H1 (cell line): ENCODE results near the gene IFI30. TPM values are rescaled to one million over a fixed set of nuclear protein-coding genes. Genes with fewer than 3 reads are reported as not detected.

Source experiments
- CTCF ChIA-PET: fragments of 300-600 bp; sonication (Branson Sonifier 250); formaldehyde crosslinking; loops from one replicate; lab custom pipeline; 2021; ENCODE audit not compliant: partially characterized antibody; lab: Charles Lee
- POLR2A ChIA-PET: fragments of 300-600 bp; sonication (Branson Sonifier 250); formaldehyde crosslinking; loops from one replicate; lab custom pipeline; 2021; ENCODE audit warnings: inconsistent platforms; ENCODE audit not compliant: partially characterized antibody; lab: Charles Lee
- DNase-seq, 2 experiments: peaks; one replicate each; pipeline versions ENCODE4 v3.0.0 to v3.0.0-alpha.2; 2010 to 2022; ENCODE audit warnings: low spot score in 2 of 2, low read depth in 1 of 2, mixed read lengths in 1 of 2
- FAIRE-seq: peaks from 2 replicates; lab custom pipeline; 2011; peaks lifted over from hg19 to GRCh38; lab: Jason Lieb, UNC
- H2AFZ ChIP-seq: 2 replicates; pipeline ENCODE4 v1.8.1; 2012; ENCODE audit warnings: low read length, inconsistent platforms
- H2AK5ac ChIP-seq: 2 replicates; pipeline ENCODE4 v1.6.1; 2013; ENCODE audit warnings: low read depth, low read length
- H2BK120ac ChIP-seq: replicated peaks from 2 replicates; pipeline ENCODE3; 2013; ENCODE audit warnings: low read depth, low read length, inconsistent platforms
- H2BK12ac ChIP-seq: 2 replicates; pipeline ENCODE4 v1.6.1; 2013; ENCODE audit warnings: low read depth, low read length
- H2BK15ac ChIP-seq: 2 replicates; pipeline ENCODE4 v1.6.1; 2013; ENCODE audit warnings: low read length
- H2BK20ac ChIP-seq: 2 replicates; pipeline ENCODE4 v1.6.1; 2013; ENCODE audit warnings: low read length
- H2BK5ac ChIP-seq: 2 replicates; pipeline ENCODE4 v1.6.1; 2013; ENCODE audit warnings: low read depth, low read length
- H3K14ac ChIP-seq: 2 replicates; pipeline ENCODE4 v1.6.1; 2013; ENCODE audit warnings: inconsistent platforms; ENCODE audit not compliant: insufficient read length
- H3K18ac ChIP-seq: 2 replicates; pipeline ENCODE4 v1.6.1; 2013; ENCODE audit warnings: low read length; ENCODE audit errors: extremely low read depth
- H3K23ac ChIP-seq: 2 replicates; pipeline ENCODE4 v1.6.1; 2013; ENCODE audit warnings: inconsistent platforms; ENCODE audit not compliant: insufficient read length
- H3K23me2 ChIP-seq: 2 replicates; pipeline ENCODE4 v1.6.1; 2013; ENCODE audit warnings: low read depth, low read length
- H3K27ac ChIP-seq: 2 replicates; pipeline ENCODE4 v1.6.1; 2011; ENCODE audit warnings: low read depth, low read length, inconsistent platforms
- H3K27me3 ChIP-seq, 4 experiments: replicated peaks in 1 of 4; 1 replicate in 1 of 4; 2 replicates in 3 of 4; pipeline versions ENCODE4 v1.6.1 to v1.8.1; 2011 to 2013; ENCODE audit warnings: low read length in 3 of 4, mild to moderate bottlenecking in 3 of 4, inconsistent platforms in 2 of 4, mixed read lengths in 2 of 4, moderate library complexity in 1 of 4; ENCODE audit not compliant: control insufficient read depth in 3 of 4, insufficient read depth in 3 of 4; ENCODE audit errors: extremely low read depth in 1 of 4
- H3K36me3 ChIP-seq, 4 experiments: 2 replicates each; pipeline versions ENCODE4 v1.6.1 to v1.8.1; 2011 to 2013; ENCODE audit warnings: mild to moderate bottlenecking in 4 of 4, low read length in 3 of 4, moderate library complexity in 2 of 4, control low read depth in 1 of 4, inconsistent platforms in 1 of 4; ENCODE audit not compliant: insufficient read depth in 4 of 4, control insufficient read depth in 2 of 4
- H3K4ac ChIP-seq: replicated peaks from 2 replicates; pipeline ENCODE3; 2013; ENCODE audit warnings: low read length, low read depth, mixed read lengths, inconsistent platforms; ENCODE audit not compliant: insufficient read length
- H3K4me1 ChIP-seq, 4 experiments: replicated peaks in 1 of 4; 1 replicate in 1 of 4; 2 replicates in 3 of 4; pipeline versions ENCODE4 v1.6.1 to v1.8.1; 2011 to 2013; ENCODE audit warnings: low read length in 3 of 4, inconsistent platforms in 2 of 4, mixed read lengths in 1 of 4; ENCODE audit not compliant: insufficient read depth in 4 of 4, control insufficient read depth in 3 of 4
- H3K4me2 ChIP-seq, 2 experiments: 2 replicates each; pipeline versions ENCODE4 v1.6.1 to v1.8.1; 2011 to 2013; ENCODE audit warnings: low read depth in 2 of 2, low read length in 2 of 2, control low read depth in 1 of 2, inconsistent platforms in 1 of 2, mild to moderate bottlenecking in 1 of 2; ENCODE audit not compliant: insufficient read depth in 1 of 2
- H3K4me3 ChIP-seq, 4 experiments: fragments of 200-600, 300-600 bp in 1 of 4; sonication (generic), shearing (Covaris generic), sonication (Bioruptor Twin) in 1 of 4; 2 replicates each; pipeline versions ENCODE4 v1.5.1 to v1.8.1; 2011 to 2016; ENCODE audit warnings: low read length in 4 of 4, low read depth in 3 of 4, control low read depth in 2 of 4, inconsistent platforms in 2 of 4, mild to moderate bottlenecking in 2 of 4, mixed read lengths in 1 of 4, moderate library complexity in 1 of 4; ENCODE audit not compliant: insufficient read depth in 2 of 4; ENCODE audit errors: extremely low read depth in 1 of 4
- H3K56ac ChIP-seq: replicated peaks from 2 replicates; pipeline ENCODE3; 2013; ENCODE audit warnings: low read depth, mild to moderate bottlenecking, mixed read lengths, low read length, inconsistent platforms; ENCODE audit not compliant: insufficient read length
- H3K79me1 ChIP-seq: 2 replicates; pipeline ENCODE4 v1.6.1; 2013; ENCODE audit warnings: low read depth, low read length, control low read depth
- H3K79me2 ChIP-seq, 2 experiments: 2 replicates each; pipeline versions ENCODE4 v1.6.1 to v1.8.1; 2012 to 2013; ENCODE audit warnings: low read length in 2 of 2, mild to moderate bottlenecking in 2 of 2, inconsistent platforms in 1 of 2; ENCODE audit not compliant: insufficient read depth in 2 of 2, control insufficient read depth in 1 of 2
- H3K9ac ChIP-seq, 4 experiments: replicated peaks in 1 of 4; 1 replicate in 1 of 4; 2 replicates in 3 of 4; pipeline versions ENCODE4 v1.6.1 to v1.8.1; 2011 to 2013; ENCODE audit warnings: low read depth in 3 of 4, low read length in 3 of 4, control low read depth in 2 of 4, mild to moderate bottlenecking in 2 of 4, moderate library complexity in 2 of 4, inconsistent platforms in 1 of 4; ENCODE audit errors: extremely low read depth in 1 of 4
- H3K9me3 ChIP-seq, 2 experiments: 2 replicates each; pipeline versions ENCODE4 v1.6.1 to v1.8.1; 2012 to 2013; ENCODE audit warnings: mild to moderate bottlenecking in 2 of 2, moderate library complexity in 2 of 2, control low read depth in 1 of 2, inconsistent platforms in 1 of 2, low read depth in 1 of 2, low read length in 1 of 2, mixed read lengths in 1 of 2; ENCODE audit not compliant: insufficient read depth in 2 of 2
- H4K20me1 ChIP-seq, 2 experiments: replicated peaks in 1 of 2; 2 replicates each; pipeline versions ENCODE3 to v1.8.1; 2011 to 2013; ENCODE audit warnings: inconsistent platforms in 2 of 2, low read length in 2 of 2, mild to moderate bottlenecking in 1 of 2; ENCODE audit not compliant: insufficient read depth in 2 of 2, control insufficient read depth in 1 of 2
- H4K5ac ChIP-seq: 2 replicates; pipeline ENCODE4 v1.6.1; 2013; ENCODE audit warnings: low read length, low read depth, mixed read lengths, inconsistent platforms; ENCODE audit not compliant: insufficient read length
- H4K8ac ChIP-seq: 2 replicates; pipeline ENCODE4 v1.8.0; 2013; ENCODE audit warnings: mild to moderate bottlenecking, moderate library complexity, low read length, inconsistent platforms; ENCODE audit not compliant: insufficient read depth; ENCODE audit errors: extremely low read depth
- H4K91ac ChIP-seq: replicated peaks from 2 replicates; pipeline ENCODE3; 2013; ENCODE audit warnings: low read length, mixed read lengths, inconsistent platforms; ENCODE audit not compliant: insufficient read length
- ASH2L ChIP-seq: fragments of 200-600, 300-600 bp; sonication (generic); IDR thresholded peaks from one replicate; pipeline ENCODE4 v1.7.1; 2017; ENCODE audit warnings: low read length
- FOSL1 ChIP-seq: IDR thresholded peaks from 2 replicates; pipeline ENCODE4 v1.6.1; 2011; ENCODE audit warnings: mild to moderate bottlenecking, low read depth, low read length, moderate library complexity; ENCODE audit not compliant: insufficient read depth
- GABPA ChIP-seq: IDR thresholded peaks from 2 replicates; pipeline ENCODE4 v1.6.1; 2011; ENCODE audit warnings: mild to moderate bottlenecking, low read length, moderate library complexity, borderline replicate concordance; ENCODE audit not compliant: insufficient read depth
- KDM1A ChIP-seq: fragments of 200-600, 300-600 bp; sonication (generic); IDR thresholded peaks from 2 replicates; pipeline ENCODE4 v1.7.1; 2016; ENCODE audit warnings: mild to moderate bottlenecking, low read length, borderline replicate concordance
- SIN3A ChIP-seq, 2 experiments: IDR thresholded peaks in 1 of 2; conservative IDR thresholded peaks in 1 of 2; 2 replicates each; pipeline ENCODE4 v1.6.1; 2011 to 2012; ENCODE audit warnings: low read length in 2 of 2, improper control_type of control experiment in 1 of 2, low read depth in 1 of 2, mild to moderate bottlenecking in 1 of 2
- SUZ12 ChIP-seq: fragments of 200-600 bp; sonication (generic); IDR thresholded peaks from 2 replicates; pipeline ENCODE4 v1.6.1; 2012; ENCODE audit warnings: mild to moderate bottlenecking, inconsistent platforms, low read length, moderate library complexity, mixed read lengths
- TCF12 ChIP-seq: IDR thresholded peaks from 2 replicates; pipeline ENCODE4 v1.6.1; 2011; ENCODE audit warnings: low read depth, mild to moderate bottlenecking, low read length
- WGBS, 2 experiments: shearing (Covaris generic) in 1 of 2; methylation state at CpG; one replicate each; pipeline versions ENCODE4 v1.1.6 to v1.1.7; 2013 to 2015; ENCODE audit warnings: low lambda C conversion rate in 2 of 2, mixed read lengths in 2 of 2, inconsistent platforms in 1 of 2, low coverage in 1 of 2, missing lambda C conversion rate in 1 of 2; ENCODE audit not compliant: insufficient replicate concordance in 2 of 2, insufficient coverage in 1 of 2, insufficient read length in 1 of 2; ENCODE audit errors: extremely low coverage in 1 of 2, missing lambda C conversion rate in 1 of 2; 5-methylcytosine and 5-hydroxymethylcytosine counted together
- polyA plus RNA-seq, 7 experiments: library from polyadenylated mRNA; depleted of rRNA in 3 of 7; stranded (reverse) in 5 of 7; unstranded in 2 of 7; fragments of >200 nt in 5 of 7; fragments of 200-250 nt in 2 of 7; gene quantifications; 1 replicate in 5 of 7; 2 replicates in 1 of 7; 4 replicates in 1 of 7; pipeline versions ENCODE4 v1.2.1 to v1.2.3, GENCODE V29; 2011 to 2013; ENCODE audit warnings: missing spikeins in 2 of 7, mixed read lengths in 2 of 7
- total RNA-seq: library from RNA; stranded (reverse); fragmentation: NEBNext Ultra II Directional; extraction: Animal tissue kit (Norgen Biotek cat#: 25700); gene quantifications from 2 replicates; pipeline ENCODE4 v1.2.1, GENCODE V29; 2021

IFI30 gene
- total and polyA plus RNA-seq, 2 of the 8 experiments (the other 6 are each of a cell fraction or from before 2014, with no cell fraction given): 28.9 to 62.4 TPM

DNA sequence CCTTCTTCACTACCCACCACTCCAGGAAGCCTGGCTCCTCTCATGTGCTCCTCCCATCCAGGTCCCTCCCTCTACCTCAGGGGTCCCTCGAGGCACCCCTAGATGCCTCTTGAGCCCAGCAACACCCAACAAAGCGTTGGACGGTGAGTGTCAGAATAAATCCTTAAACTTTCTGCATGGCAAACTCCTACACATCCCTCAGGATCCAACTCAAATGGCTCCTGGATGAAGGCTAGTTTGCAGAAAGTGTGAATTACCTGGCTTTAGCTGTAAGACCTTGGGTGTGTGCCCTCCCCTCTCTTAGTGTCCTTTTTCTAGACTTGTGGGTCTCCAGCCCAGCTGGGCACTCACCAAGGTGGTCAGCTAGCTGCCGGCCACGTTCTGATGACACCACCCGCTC lies 24.8 kb downstream of the IFI30 start:
- no peak overlapping the region for H3K27ac ChIP-seq
- no peak overlapping the region for H2BK12ac ChIP-seq
- no peak overlapping the region for H2BK120ac ChIP-seq
- H3K23me2 ChIP-seq: peaks cover 12% of the 10 kb centered on the region
- no peak overlapping the region for H3K23ac ChIP-seq
- H3K79me2 ChIP-seq: peaks cover 0 to 8% of the 10 kb centered on the region in 2 experiments; a peak in 1 of 4 replicates
- peaks cover 5 to 31% of the 10 kb centered on the region in 2 experiments for H4K20me1 ChIP-seq
- no peak overlapping the region for H3K4me3 ChIP-seq
- H3K14ac ChIP-seq: no peak overlapping the region
- 93% methylated on average over 6 of the region's 6 CpGs; no CpG with 5 or more reads in 1 of the 2 experiments for WGBS, 2 experiments
- H3K4me2 ChIP-seq: no peak overlapping the region
- H2BK20ac ChIP-seq: no peak overlapping the region
- peaks cover 10% of the 10 kb centered on the region for H3K79me1 ChIP-seq
- H2BK5ac ChIP-seq: no peak overlapping the region
- H3K56ac ChIP-seq: no peak overlapping the region
- H3K9me3 ChIP-seq: no peaks in the 10 kb centered on the region
- ChIA-PET POLR2A (interaction anchor here (0.6 to 0.7 kb wide), 2 partner anchors 14 to 55 kb away, joined by 3 read pairs; no protein-coding TSS in a partner anchor), CTCF (interaction anchor here (0.9 to 2.1 kb wide), 4 partner anchors 23 to 123 kb away, joined by 3 to 9 read pairs (median 7); a partner anchor contains a TSS)
- no peak overlapping the region for H3K9ac ChIP-seq
- H3K4me1 ChIP-seq: peaks cover 0 to 18% (median 14%) of the 10 kb centered on the region in 4 experiments; a peak in 6 of 7 replicates
- DNase-seq (no peak), FAIRE-seq (no peak)
- H4K91ac ChIP-seq: no peak overlapping the region
- no peaks in the 10 kb centered on the region; a peak in 1 of 7 replicates for H3K27me3 ChIP-seq
- H2AK5ac ChIP-seq: no peak overlapping the region
- no peak overlapping the region for H4K5ac ChIP-seq
- H3K18ac ChIP-seq: no peak overlapping the region
- H2BK15ac ChIP-seq: no peak overlapping the region
- no peak overlapping the region for H2AFZ ChIP-seq
- H3K4ac ChIP-seq: no peak overlapping the region
- peaks cover 11 to 26% (median 12%) of the 10 kb centered on the region in 4 experiments; a peak in 7 of 8 replicates for H3K36me3 ChIP-seq
- no peak overlapping the region for H4K8ac ChIP-seq
- TF ChIP-seq ASH2L: no peak
- no peak for TF ChIP-seq TCF12
- no peak for TF ChIP-seq SIN3A (conservative IDR thresholded peaks at IDR 0.05 in 1 of 2, IDR thresholded peaks at IDR 0.05 in 1 of 2; ENCODE audit: low read depth in 1 of 2, low read length in 2 of 2)
- no peak for TF ChIP-seq KDM1A
- TF ChIP-seq GABPA: no peak
- TF ChIP-seq FOSL1: no peak
- TF ChIP-seq SUZ12: no peak
